A549 (cell line): Measurements from ENCODE around the gene KIAA1671. TPM values are rescaled to one million over a fixed set of nuclear protein-coding genes. Genes with fewer than 3 reads are reported as not detected.

ENCODE experiments used
- ATAC-seq, 2 experiments: fragments of 200-7000 bp in 1 of 2; fragments of >200 bp in 1 of 2; cut with Nextera tagmentation in 1 of 2; cut with Tn5 transposase in 1 of 2; 3 replicates each; pipeline versions ENCODE4 v1.8.0 to v1.9.1; 2018 to 2020; ENCODE audit warnings: mild to moderate bottlenecking in 1 of 2, moderate library complexity in 1 of 2
- CTCF ChIA-PET: fragments of 300-600 bp; sonication (Branson Sonifier 250); formaldehyde crosslinking; extraction: SDS; loops from one replicate; lab custom pipeline; 2021; ENCODE audit warnings: antibody characterized with exemption, inconsistent platforms; lab: Yijun Ruan, JAX
- POLR2A ChIA-PET: fragments of 350-600 bp; formaldehyde crosslinking; extraction: SDS; loops from one replicate; lab custom pipeline; 2021; ENCODE audit warnings: antibody characterized with exemption, inconsistent platforms; lab: Yijun Ruan, JAX
- DNase-seq, 2 experiments: peaks; one replicate each; pipeline versions ENCODE4 v3.0.0 to v3.0.0-alpha.2; 2011 to 2016; ENCODE audit warnings: low read depth in 1 of 2, low spot score in 1 of 2
- FAIRE-seq: peaks from 2 replicates; lab custom pipeline; 2011; peaks lifted over from hg19 to GRCh38; lab: Jason Lieb, UNC
- H3K27ac ChIP-seq, 2 experiments: fragments of >200 bp; sonication (Bioruptor Twin); formaldehyde crosslinking; 3 replicates each; pipeline ENCODE4 v1.5.1; 2016 to 2017
- H3K4me1 ChIP-seq: fragments of >200 bp; sonication (Bioruptor Twin); formaldehyde crosslinking; 3 replicates; pipeline ENCODE4 v1.6.1; 2016
- H3K4me2 ChIP-seq: fragments of >200 bp; sonication (Bioruptor Twin); formaldehyde crosslinking; 3 replicates; pipeline ENCODE4 v1.6.1; 2016
- H3K4me3 ChIP-seq: fragments of >200 bp; sonication (Bioruptor Twin); formaldehyde crosslinking; 3 replicates; pipeline ENCODE4 v1.5.1; 2016
- H3K9me3 ChIP-seq: fragments of >200 bp; sonication (Bioruptor Twin); formaldehyde crosslinking; 3 replicates; pipeline ENCODE4 v1.6.1; 2016
- BCL3 ChIP-seq: fragments of >200 bp; sonication (Bioruptor Twin); formaldehyde crosslinking; IDR thresholded peaks from 3 replicates; pipeline ENCODE4 v1.6.1; 2016
- CBX2 ChIP-seq: fragments of 200-600 bp; sonication (generic); IDR thresholded peaks from 2 replicates; pipeline ENCODE4 v1.6.1; 2016; ENCODE audit warnings: low read depth, mild to moderate bottlenecking, borderline replicate concordance
- CEBPB ChIP-seq, 2 experiments: fragments of >200 bp in 1 of 2; sonication (Bioruptor Twin) in 1 of 2; formaldehyde crosslinking in 1 of 2; IDR thresholded peaks; 2 replicates each; pipeline ENCODE4 v1.6.1; 2012 to 2016
- E2F6 ChIP-seq: IDR thresholded peaks from 2 replicates; pipeline ENCODE4 v1.6.1; 2012; ENCODE audit warnings: low read depth, borderline replicate concordance
- EP300 ChIP-seq, 2 experiments: fragments of >200 bp; sonication (Bioruptor Twin); formaldehyde crosslinking; IDR thresholded peaks; 2 replicates in 1 of 2; 3 replicates in 1 of 2; pipeline ENCODE4 v1.6.1; 2016 to 2017
- HDAC2 ChIP-seq: fragments of 200-600 bp; sonication (generic); IDR thresholded peaks from 2 replicates; pipeline ENCODE4 v1.6.1; 2016
- HMGXB4 ChIP-seq: fragments of 250-450 bp; sonication (Bioruptor Pico); IDR thresholded peaks from 2 replicates; pipeline ENCODE4 v1.5.0; 2021; ENCODE audit warnings: mild to moderate bottlenecking, moderate library complexity, borderline replicate concordance
- HOXA7 ChIP-seq: fragments of 250-450 bp; sonication (Bioruptor Pico); IDR thresholded peaks from 2 replicates; pipeline ENCODE4 v1.5.0; 2020; ENCODE audit warnings: mild to moderate bottlenecking, moderate library complexity
- HOXB5 ChIP-seq: fragments of 250-450 bp; sonication (Bioruptor Pico); IDR thresholded peaks from 2 replicates; pipeline ENCODE4 v1.5.0; 2020; ENCODE audit warnings: mild to moderate bottlenecking, moderate library complexity
- JUNB ChIP-seq: fragments of >200 bp; sonication (Bioruptor Twin); formaldehyde crosslinking; IDR thresholded peaks from 2 replicates; pipeline ENCODE4 v1.6.1; 2016
- MAX ChIP-seq: IDR thresholded peaks from 2 replicates; pipeline ENCODE4 v1.6.1; 2012
- NPAS2 ChIP-seq: fragments of 250-450 bp; sonication (Bioruptor Pico); IDR thresholded peaks from 2 replicates; pipeline ENCODE4 v1.8.0; 2022; ENCODE audit warnings: mild to moderate bottlenecking, moderate library complexity, borderline replicate concordance
- PBX3 ChIP-seq: IDR thresholded peaks from 2 replicates; pipeline ENCODE4 v1.6.1; 2012
- PHF8 ChIP-seq: fragments of 200-600 bp; sonication (generic); IDR thresholded peaks from 2 replicates; pipeline ENCODE4 v1.6.1; 2016; ENCODE audit warnings: low read depth, mild to moderate bottlenecking, antibody characterized with exemption, moderate library complexity, borderline replicate concordance
- RAD21 ChIP-seq, 2 experiments: fragments of >200 bp in 1 of 2; sonication (Bioruptor Twin) in 1 of 2; formaldehyde crosslinking in 1 of 2; IDR thresholded peaks in 1 of 2; conservative IDR thresholded peaks in 1 of 2; 2 replicates in 1 of 2; 3 replicates in 1 of 2; pipeline ENCODE4 v1.6.1; 2012 to 2018; ENCODE audit warnings: inconsistent platforms in 1 of 2
- RNF2 ChIP-seq: fragments of 200-600 bp; sonication (generic); IDR thresholded peaks from 2 replicates; pipeline ENCODE4 v1.6.1; 2016; ENCODE audit warnings: low read depth, mild to moderate bottlenecking, antibody characterized with exemption, moderate library complexity, borderline replicate concordance
- ZFP36 ChIP-seq: fragments of 450-650 bp; IDR thresholded peaks from 2 replicates; pipeline ENCODE4 v1.6.1; 2014; ENCODE audit warnings: borderline replicate concordance; ENCODE audit not compliant: partially characterized antibody
- ZNF302 ChIP-seq: fragments of 250-450 bp; sonication (Bioruptor Pico); IDR thresholded peaks from 2 replicates; pipeline ENCODE4 v1.9.0; 2021; ENCODE audit warnings: inconsistent platforms, mild to moderate bottlenecking, moderate library complexity
- WGBS: methylation state at CpG from one replicate; pipeline ENCODE4 v1.1.6; 2017; ENCODE audit errors: missing lambda C conversion rate; 5-methylcytosine and 5-hydroxymethylcytosine counted together
- polyA plus RNA-seq, 4 experiments: library from polyadenylated mRNA; depleted of rRNA in 3 of 4; stranded (reverse); fragments of >200 nt; fragmentation: RNase III in 1 of 4; extraction: RNeasy Plus Mini Kit Qiagen cat#74134 plus additional on column Dnase treatment in 1 of 4; gene quantifications; 2 replicates in 3 of 4; 3 replicates in 1 of 4; pipeline ENCODE4 v1.2.3, GENCODE V29; 2011 to 2017
- TF ChIP-seq, protein P1 (sequence below): fragments of 250-450 bp; sonication (Bioruptor Pico); IDR thresholded peaks from 2 replicates; pipeline ENCODE4 v1.5.0; 2020; ENCODE audit warnings: low read depth, mild to moderate bottlenecking, moderate library complexity
- TF ChIP-seq, protein P2 (sequence below): fragments of 150-350 bp; IDR thresholded peaks from 2 replicates; pipeline ENCODE4 v1.6.1; 2014; ENCODE audit warnings: low read depth, mild to moderate bottlenecking, low read length

KIAA1671 gene
- polyA plus RNA-seq, 2 of the 4 experiments (the other 2 are of a cell fraction), result 5.3 to 7.9 TPM

- TF ChIP-seq MAX (no peak), ZFP36 (peak; percentile 22)
- TF ChIP-seq, all 56 proteins: peak for 1
- 91% methylated on average over 10 of the region's 13 CpGs for WGBS
Measured at GRCh38 chr22:25174156-25174887, 221.8 kb downstream of the KIAA1671 start.

DNA sequence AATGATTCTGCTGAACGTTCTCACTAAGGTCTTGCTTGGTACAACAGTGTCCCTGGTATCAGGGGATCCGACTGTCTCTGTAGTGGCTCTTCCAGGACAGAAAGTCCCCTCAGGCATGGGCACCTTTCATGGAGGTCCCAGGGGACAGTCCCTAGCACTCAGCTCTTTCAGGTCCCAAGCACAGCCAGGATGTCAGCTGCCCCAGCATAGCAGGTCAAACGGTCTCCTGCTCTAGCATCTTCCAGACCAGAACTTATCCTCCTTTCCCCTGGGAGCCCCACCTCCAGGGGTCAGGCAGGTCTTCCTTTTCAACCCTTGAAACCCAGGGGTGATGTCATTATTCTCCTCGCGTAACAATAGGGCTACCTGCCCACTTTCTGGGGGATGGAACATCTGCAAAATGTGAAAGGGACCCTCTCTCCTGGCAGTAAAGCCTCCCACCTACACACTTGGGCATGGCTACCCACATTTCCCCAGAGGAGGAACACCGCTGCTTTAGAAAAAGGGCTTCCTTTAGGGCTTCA is 222.4 kb downstream of the KIAA1671 start:
- DNase-seq (no peak), ATAC-seq (no peak), FAIRE-seq (no peak)
- Histone ChIP-seq H3K4me3 (no peak overlapping the region), H3K9me3 (no peaks in the 10 kb centered on the region; the same call in 2 of the 3 replicates), H3K4me1 (no peaks in the 10 kb centered on the region), H3K27ac (no peak overlapping the region), H3K4me2 (no peak overlapping the region)
- WGBS, result 100% methylated on average over 3 of the region's 6 CpGs
- POLR2A ChIA-PET, result no interaction called here
- TF ChIP-seq, protein P1, sequence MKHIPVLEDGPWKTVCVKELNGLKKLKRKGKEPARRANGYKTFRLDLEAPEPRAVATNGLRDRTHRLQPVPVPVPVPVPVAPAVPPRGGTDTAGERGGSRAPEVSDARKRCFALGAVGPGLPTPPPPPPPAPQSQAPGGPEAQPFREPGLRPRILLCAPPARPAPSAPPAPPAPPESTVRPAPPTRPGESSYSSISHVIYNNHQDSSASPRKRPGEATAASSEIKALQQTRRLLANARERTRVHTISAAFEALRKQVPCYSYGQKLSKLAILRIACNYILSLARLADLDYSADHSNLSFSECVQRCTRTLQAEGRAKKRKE (CRISPR knock-in tag), result no peak
- TF ChIP-seq JUNB, result no peak
- no peak for TF ChIP-seq BCL3
- no peak for TF ChIP-seq HDAC2
- no peak for TF ChIP-seq EP300 (IDR thresholded peaks at IDR 0.05)
- no peak for TF ChIP-seq NPAS2 (CRISPR knock-in tag)
- no peak for TF ChIP-seq CEBPB (IDR thresholded peaks at IDR 0.05)
- no peak for TF ChIP-seq E2F6
- TF ChIP-seq, protein P2, sequence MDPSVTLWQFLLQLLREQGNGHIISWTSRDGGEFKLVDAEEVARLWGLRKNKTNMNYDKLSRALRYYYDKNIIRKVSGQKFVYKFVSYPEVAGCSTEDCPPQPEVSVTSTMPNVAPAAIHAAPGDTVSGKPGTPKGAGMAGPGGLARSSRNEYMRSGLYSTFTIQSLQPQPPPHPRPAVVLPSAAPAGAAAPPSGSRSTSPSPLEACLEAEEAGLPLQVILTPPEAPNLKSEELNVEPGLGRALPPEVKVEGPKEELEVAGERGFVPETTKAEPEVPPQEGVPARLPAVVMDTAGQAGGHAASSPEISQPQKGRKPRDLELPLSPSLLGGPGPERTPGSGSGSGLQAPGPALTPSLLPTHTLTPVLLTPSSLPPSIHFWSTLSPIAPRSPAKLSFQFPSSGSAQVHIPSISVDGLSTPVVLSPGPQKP, result no peak
- CTCF ChIA-PET, result interaction anchor here (1.6 kb wide), 1 partner anchor 10 kb away, joined by 3 read pairs; no protein-coding TSS in a partner anchor

More at GRCh38 chr22:25174156-25174887, 221.8 kb downstream of the KIAA1671 start:
- ATAC-seq (no peak), DNase-seq (no peak), FAIRE-seq (no peak)
- no peak overlapping the region for H3K27ac ChIP-seq
- H3K4me2 ChIP-seq, result no peak overlapping the region
- ChIA-PET POLR2A (no interaction called here), CTCF (interaction anchor here (0.8 to 1.6 kb wide), 3 partner anchors 10 to 126 kb away, joined by 3 to 4 read pairs (median 3); no protein-coding TSS in a partner anchor)
- no peak overlapping the region for H3K4me3 ChIP-seq
- H3K9me3 ChIP-seq, result no peaks in the 10 kb centered on the region; the same call in 2 of the 3 replicates
- H3K4me1 ChIP-seq, result peaks cover 3% of the 10 kb centered on the region

- Histone ChIP-seq H3K4me3 (no peak overlapping the region), H3K4me1 (no peaks in the 10 kb centered on the region), H3K27ac (no peak overlapping the region), H3K9me3 (no peaks in the 10 kb centered on the region; the same call in 2 of the 3 replicates), H3K4me2 (no peak overlapping the region)
- 96% methylated on average over 6 of the region's 6 CpGs for WGBS
- ChIA-PET POLR2A (no interaction called here), CTCF (interaction anchor here (0.9 to 1.6 kb wide), 3 partner anchors 13 to 66 kb away, joined by 3 to 6 read pairs (median 4); no protein-coding TSS in a partner anchor)
- FAIRE-seq (no peak), DNase-seq (no peak), ATAC-seq (no peak)
- no peak for TF ChIP-seq CEBPB (IDR thresholded peaks at IDR 0.05)
- no peak for TF ChIP-seq ZNF302 (CRISPR knock-in tag)
- TF ChIP-seq RAD21 (conservative IDR thresholded peaks at IDR 0.05 in 1 of 2, IDR thresholded peaks at IDR 0.05 in 1 of 2), result no peak
- no peak for TF ChIP-seq HOXB5
- TF ChIP-seq, protein P2, result no peak
- no peak for TF ChIP-seq HMGXB4 (CRISPR knock-in tag)
- TF ChIP-seq PBX3, result no peak
- TF ChIP-seq E2F6, result no peak
- TF ChIP-seq CBX2, result no peak
- no peak for TF ChIP-seq RNF2
- no peak for TF ChIP-seq HOXA7 (CRISPR knock-in tag)
- no peak for TF ChIP-seq HDAC2
- no peak for TF ChIP-seq PHF8
- no peak for TF ChIP-seq EP300 (IDR thresholded peaks at IDR 0.05)
Measured at GRCh38 chr22:25176175-25176574, 223.7 kb downstream of the KIAA1671 start.
